Parathyroid adenoma (tissue), 2 donors: ENCODE measurements around the gene TMEM9.

ENCODE experiments used
- H2AFZ ChIP-seq: fragments of 300-600 bp; sonication (generic); one replicate; pipeline ENCODE4 v1.7.0; 2017; ENCODE audit warnings: antibody characterized with exemption, mild to moderate bottlenecking
- H3K27ac ChIP-seq: fragments of 300-600 bp; sonication (generic); one replicate; pipeline ENCODE4 v1.7.0; 2017
- H3K27me3 ChIP-seq: fragments of 300-600 bp; sonication (generic); one replicate; pipeline ENCODE4 v1.7.0; 2017; ENCODE audit warnings: low read length; ENCODE audit not compliant: control insufficient read depth, insufficient read depth
- H3K36me3 ChIP-seq: fragments of 300-600 bp; sonication (generic); one replicate; pipeline ENCODE4 v1.7.0; 2017; ENCODE audit warnings: low read length; ENCODE audit not compliant: control insufficient read depth, insufficient read depth
- H3K4me1 ChIP-seq: fragments of 300-600 bp; sonication (generic); one replicate; pipeline ENCODE4 v1.7.0; 2017; ENCODE audit warnings: control low read depth
- H3K4me2 ChIP-seq: fragments of 300-600 bp; sonication (generic); one replicate; pipeline ENCODE4 v1.7.0; 2017; ENCODE audit warnings: low read length
- H3K4me3 ChIP-seq: fragments of 300-600 bp; sonication (generic); one replicate; pipeline ENCODE4 v1.7.0; 2017; ENCODE audit warnings: low read depth, low read length
- H3K79me2 ChIP-seq: fragments of 300-600 bp; sonication (generic); one replicate; pipeline ENCODE4 v1.7.0; 2017; ENCODE audit warnings: control low read depth
- H3K9ac ChIP-seq: fragments of 300-600 bp; sonication (generic); one replicate; pipeline ENCODE4 v1.7.0; 2017; ENCODE audit warnings: mild to moderate bottlenecking
- H3K9me3 ChIP-seq: fragments of 300-600 bp; sonication (generic); one replicate; pipeline ENCODE4 v1.7.0; 2017; ENCODE audit warnings: low read length; ENCODE audit not compliant: control insufficient read depth
- CTCF ChIP-seq: fragments of 300-600 bp; sonication (generic); IDR thresholded peaks from one replicate; pipeline ENCODE4 v1.7.0; 2017; ENCODE audit warnings: antibody characterized with exemption, mild to moderate bottlenecking
- donor health status: primary hyperparathyroidism.

The TMEM9 gene

DNA sequence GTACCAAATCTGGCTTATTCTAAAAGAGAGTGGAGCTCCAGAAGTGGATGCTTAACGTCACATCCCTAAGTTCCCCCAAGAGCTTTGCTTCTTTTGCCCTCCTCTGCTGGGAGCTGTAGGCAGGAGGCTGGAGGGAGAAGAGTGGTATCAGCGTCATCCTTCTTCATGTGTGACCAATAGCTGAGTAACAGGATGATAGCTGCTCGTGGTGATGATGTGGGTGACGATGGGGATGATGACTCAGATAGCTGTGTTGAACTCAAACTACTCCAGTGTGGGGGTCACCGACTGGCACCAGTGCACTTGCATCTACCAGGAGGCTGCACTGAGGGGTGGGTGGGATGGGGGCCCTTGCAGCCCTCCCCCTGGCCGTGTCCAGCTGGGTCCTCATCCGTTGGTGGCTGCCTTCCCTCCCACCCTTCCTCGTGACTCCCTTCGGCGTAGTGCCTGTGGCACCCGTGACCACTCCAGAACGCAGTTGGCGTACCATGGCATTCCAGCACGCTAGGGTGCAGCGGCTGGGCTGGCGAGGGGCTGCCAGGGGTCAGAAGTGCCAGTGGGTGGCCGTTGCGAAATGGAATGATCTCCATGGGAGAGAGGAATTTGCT, 37.5 kb upstream of the TMEM9 start:
- H2AFZ ChIP-seq, result no peak overlapping the region
- TF ChIP-seq CTCF, result no peak
- H3K4me1 ChIP-seq, result peaks cover 3% of the 10 kb centered on the region
- H3K79me2 ChIP-seq, result no peaks in the 10 kb centered on the region
- H3K9ac ChIP-seq, result no peak overlapping the region
- no peak overlapping the region for H3K4me3 ChIP-seq
- H3K27me3 ChIP-seq, result no peaks in the 10 kb centered on the region
- no peaks in the 10 kb centered on the region for H3K36me3 ChIP-seq
- H3K27ac ChIP-seq, result no peak overlapping the region
- H3K9me3 ChIP-seq, result no peaks in the 10 kb centered on the region
- no peak overlapping the region for H3K4me2 ChIP-seq

DNA sequence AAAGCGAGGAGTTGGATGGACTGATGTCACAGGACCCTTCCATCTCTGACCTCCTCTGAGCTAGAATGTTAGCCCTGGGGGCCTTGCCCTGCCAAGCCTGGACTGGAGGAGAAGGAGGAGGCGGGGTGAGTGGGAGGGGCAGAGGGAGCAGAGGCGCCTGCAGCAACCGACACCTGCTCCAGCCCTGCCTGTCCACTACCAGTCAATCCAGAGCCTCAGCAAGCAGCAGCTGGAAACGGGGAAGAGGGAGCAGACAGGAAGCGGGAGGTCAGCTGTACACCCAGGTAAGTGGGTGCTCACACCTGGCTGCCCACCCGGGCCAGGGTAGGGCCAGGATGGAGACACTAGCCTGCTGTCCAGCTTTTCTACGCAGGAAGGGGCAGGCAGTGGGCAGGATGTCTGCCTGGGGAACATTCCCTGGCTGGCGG, 36.4 kb upstream of the TMEM9 start, which contains the start of gene IGFN1:
Gene IGFN1 (plus strand): TSS at position 201 of the 428 bp plus-strand sequence. CDS start 2,470 bp downstream, outside the sequence.
- no peaks in the 10 kb centered on the region for H3K27me3 ChIP-seq
- H3K9me3 ChIP-seq, result no peaks in the 10 kb centered on the region
- no peaks in the 10 kb centered on the region for H3K36me3 ChIP-seq
- H3K9ac ChIP-seq, result no peak within 1 kb of the TSS
- no peak for TF ChIP-seq CTCF
- no peak within 1 kb of the TSS for H2AFZ ChIP-seq
- no peaks in the 10 kb centered on the region for H3K79me2 ChIP-seq
- H3K4me1 ChIP-seq, result no peaks in the 10 kb centered on the region
- H3K4me2 ChIP-seq, result no peak within 1 kb of the TSS
- no peak within 1 kb of the TSS for H3K4me3 ChIP-seq
- no peak within 1 kb of the TSS for H3K27ac ChIP-seq

DNA sequence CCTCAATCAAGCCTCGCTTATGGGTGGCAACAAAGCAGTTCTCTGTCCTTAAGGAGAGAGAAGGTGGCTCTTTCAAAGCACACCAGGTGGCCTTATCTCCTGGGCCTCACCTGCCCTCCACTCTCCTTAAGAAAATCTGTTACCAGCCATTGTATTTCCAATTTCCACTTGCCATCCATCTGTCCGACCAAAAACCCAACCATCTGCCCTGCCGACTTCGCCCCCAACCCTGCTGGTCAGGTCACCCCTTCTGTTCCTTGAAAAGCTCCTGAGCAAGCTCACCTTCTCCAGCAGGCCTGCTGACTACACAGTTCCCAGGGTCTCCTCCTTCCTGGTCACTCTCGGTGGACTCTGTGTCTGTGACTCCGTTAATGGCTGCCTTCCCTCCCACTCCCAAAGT, 35.7 kb upstream of the TMEM9 start:
- H3K4me1 ChIP-seq, result no peaks in the 10 kb centered on the region
- no peak overlapping the region for H3K4me2 ChIP-seq
- no peaks in the 10 kb centered on the region for H3K27me3 ChIP-seq
- TF ChIP-seq CTCF, result no peak
- H3K27ac ChIP-seq, result no peak overlapping the region
- H2AFZ ChIP-seq, result no peak overlapping the region
- no peak overlapping the region for H3K9ac ChIP-seq
- no peaks in the 10 kb centered on the region for H3K9me3 ChIP-seq
- H3K79me2 ChIP-seq, result no peaks in the 10 kb centered on the region
- H3K4me3 ChIP-seq, result no peak overlapping the region
- no peaks in the 10 kb centered on the region for H3K36me3 ChIP-seq

GRCh38 chr1:201189085-201189484, 34.8 kb upstream of the TMEM9 start:
- no peak for TF ChIP-seq CTCF
- H3K79me2 ChIP-seq, result no peaks in the 10 kb centered on the region
- H3K27me3 ChIP-seq, result no peaks in the 10 kb centered on the region
- H2AFZ ChIP-seq, result no peak overlapping the region
- H3K4me1 ChIP-seq, result no peaks in the 10 kb centered on the region
- no peak overlapping the region for H3K9ac ChIP-seq
- no peak overlapping the region for H3K27ac ChIP-seq
- no peaks in the 10 kb centered on the region for H3K9me3 ChIP-seq
- no peaks in the 10 kb centered on the region for H3K36me3 ChIP-seq
- no peak overlapping the region for H3K4me3 ChIP-seq
- H3K4me2 ChIP-seq, result no peak overlapping the region

DNA sequence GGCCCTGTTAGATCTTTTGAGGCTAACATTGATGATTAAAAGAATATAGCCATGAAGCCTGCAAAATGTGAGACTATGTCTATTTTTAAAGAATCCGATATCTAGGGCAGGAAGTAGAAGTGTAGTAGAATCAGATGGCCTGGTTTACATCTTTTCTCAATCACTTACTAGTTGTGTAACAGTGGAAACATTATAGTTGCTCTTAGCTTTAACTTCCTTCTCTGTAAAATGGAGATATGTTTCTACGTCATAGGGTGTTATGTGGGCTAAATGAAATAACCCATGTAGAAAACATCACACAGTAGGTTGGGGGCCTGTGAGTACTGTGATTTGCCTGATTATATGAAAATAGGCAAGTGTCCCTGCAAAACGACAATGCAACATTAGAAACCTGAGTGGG, 31.9 kb upstream of the TMEM9 start:
- no peaks in the 10 kb centered on the region for H3K4me1 ChIP-seq

More for the DNA sequence above, 31.9 kb upstream of the TMEM9 start:
- no peaks in the 10 kb centered on the region for H3K36me3 ChIP-seq
- H3K4me3 ChIP-seq, result no peak overlapping the region
- no peaks in the 10 kb centered on the region for H3K79me2 ChIP-seq
- H3K9ac ChIP-seq, result no peak overlapping the region
- no peaks in the 10 kb centered on the region for H3K9me3 ChIP-seq
- H3K4me2 ChIP-seq, result no peak overlapping the region
- H3K27me3 ChIP-seq, result no peaks in the 10 kb centered on the region
- TF ChIP-seq CTCF, result no peak
- no peak overlapping the region for H3K27ac ChIP-seq
- no peak overlapping the region for H2AFZ ChIP-seq
